HG03139 (cell line): Measurements from ENCODE around the gene ITGBL1.

ENCODE experiments used
- ATAC-seq: cut with Tn5 transposase; IDR thresholded peaks from one replicate; pipeline ENCODE4 v1.9.1; 2021; ENCODE audit not compliant: unreplicated experiment

The ITGBL1 gene

DNA sequence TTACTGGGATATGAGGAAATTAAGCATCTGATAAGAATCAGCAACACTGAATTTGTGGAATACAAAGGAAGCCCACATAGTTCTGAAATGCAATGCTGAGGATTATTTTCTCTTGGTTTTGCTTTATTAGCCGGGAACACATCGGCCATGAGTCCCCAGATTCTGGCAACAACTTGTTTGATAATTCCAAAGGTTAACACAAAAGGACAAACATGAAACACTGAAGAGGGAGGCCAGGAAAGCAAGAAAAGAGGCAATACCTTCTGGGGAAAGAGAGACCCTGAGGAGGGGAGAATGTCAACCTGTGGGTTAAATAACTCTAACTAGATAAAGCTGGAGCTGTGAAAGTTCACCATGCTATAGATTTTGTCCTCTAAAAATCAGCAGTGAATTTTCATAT lies 285.9 kb downstream of the ITGBL1 start:
- no peak for ATAC-seq

- peak; percentile 94 for ATAC-seq
These were observed 287.1 kb downstream of the ITGBL1 start for GRCh38 chr13:101739382-101740178.

DNA sequence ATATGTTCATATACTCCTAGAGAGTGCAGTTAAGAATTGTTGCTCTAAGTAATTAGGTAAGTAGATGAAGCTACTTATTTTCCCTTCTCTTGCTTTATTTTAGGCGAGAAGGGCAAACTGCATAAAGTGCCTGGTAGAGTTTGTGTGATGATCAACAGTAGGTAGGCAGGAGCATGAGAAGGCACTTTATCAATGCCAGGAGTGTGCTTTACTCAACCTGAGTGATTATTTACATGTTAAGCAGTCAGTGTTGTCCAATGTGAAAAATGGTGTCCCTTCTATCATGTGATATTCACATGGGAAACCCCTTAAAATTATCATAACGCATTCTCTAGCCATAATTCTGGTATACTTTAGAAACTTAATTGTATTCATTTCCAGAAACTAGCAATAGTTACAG lies 294.0 kb downstream of the ITGBL1 start:
- ATAC-seq: no peak

DNA sequence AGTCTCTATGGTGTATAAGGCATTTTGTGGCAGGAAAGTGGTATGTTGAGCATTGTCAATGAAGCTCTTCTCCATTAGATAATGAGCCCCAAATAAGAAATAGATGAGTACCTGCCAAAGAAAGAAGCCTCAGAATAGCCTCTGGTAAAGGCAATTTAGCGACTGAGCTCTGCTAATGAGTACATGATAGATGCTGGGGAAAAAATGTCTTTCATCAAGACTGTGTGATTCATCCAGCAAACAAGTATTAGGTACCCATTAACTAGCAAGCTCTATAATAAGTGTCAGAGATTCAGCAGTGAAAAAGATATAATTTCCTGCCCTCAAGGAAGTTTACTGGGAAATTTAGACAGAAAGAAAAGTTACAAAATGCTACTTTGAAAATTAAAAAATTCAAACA lies 294.6 kb downstream of the ITGBL1 start:
- ATAC-seq: no peak

GRCh38 chr13:101749584-101749983 lies 297.1 kb downstream of the ITGBL1 start:
- no peak for ATAC-seq

- no peak for ATAC-seq
These were observed 299.0 kb downstream of the ITGBL1 start for GRCh38 chr13:101751488-101751887.

DNA sequence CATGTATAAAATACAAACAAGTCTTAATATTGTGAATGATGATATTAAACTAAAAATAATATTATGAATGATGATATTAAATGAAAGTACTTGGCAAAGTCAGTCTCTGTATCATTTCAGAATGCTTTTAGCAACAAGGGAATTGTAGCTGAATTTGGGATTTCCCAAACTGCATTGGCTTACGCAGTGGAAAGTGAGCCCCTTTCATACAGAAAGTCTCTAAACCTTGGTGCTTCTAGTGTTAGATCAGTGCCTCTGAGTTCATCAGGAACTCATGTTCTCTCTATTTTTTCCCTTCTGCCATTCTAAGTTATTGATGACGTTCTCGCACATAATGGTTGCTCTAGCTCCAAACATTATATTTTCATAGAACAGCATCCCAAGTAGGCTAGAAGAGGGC lies 300.0 kb downstream of the ITGBL1 start:
- no peak for ATAC-seq

- no peak for ATAC-seq
These were observed 302.9 kb downstream of the ITGBL1 start for GRCh38 chr13:101755228-101755887.

DNA sequence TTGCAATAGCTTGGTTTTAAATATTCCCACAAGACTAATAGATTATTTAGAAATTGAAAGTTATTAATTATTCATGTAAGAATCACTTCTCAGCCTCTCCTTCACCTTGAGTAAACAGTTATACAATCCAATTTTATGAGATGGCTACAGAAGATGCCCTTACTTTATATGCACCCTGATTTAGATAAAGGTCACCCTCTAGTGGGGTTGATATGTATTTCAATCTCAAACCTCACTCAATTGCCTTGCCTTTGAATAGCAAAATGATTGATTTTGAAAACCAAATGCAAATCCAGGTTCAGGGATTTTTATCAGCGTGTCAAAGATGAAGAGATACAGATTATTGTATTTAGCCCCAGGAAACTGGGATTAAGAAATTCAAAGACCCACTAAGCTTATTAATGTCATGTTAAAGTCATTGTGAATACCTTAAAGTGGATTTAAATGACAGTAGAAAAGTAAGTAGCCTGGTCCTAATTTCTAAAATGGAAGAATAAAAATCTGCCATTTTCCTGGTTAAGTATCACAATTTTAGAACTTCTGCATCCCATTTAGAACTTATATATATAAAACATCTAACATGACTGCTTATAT lies 305.1 kb downstream of the ITGBL1 start:
- ATAC-seq: peak; percentile 81

GRCh38 chr13:101763191-101763590 lies 310.7 kb downstream of the ITGBL1 start:
- no peak for ATAC-seq
